HK-2 (cell line): Measurements from ENCODE around the gene PRG2.
"Not testable (repeated sequence)": the region's sequence is repeated elsewhere in the genome, so short reads cannot be mapped to it uniquely, and the experiment has no call there.

ENCODE experiments used
- DNase-seq: peaks from one replicate; pipeline ENCODE4 v3.0.0-alpha.2; 2018; ENCODE audit not compliant: unreplicated experiment

PRG2 gene

GRCh38 chr11:57419146-57419545 lies 28.7 kb upstream of the PRG2 start:
- DNase-seq, result no peak

GRCh38 chr11:57418131-57418530 lies 27.7 kb upstream of the PRG2 start:
- no peak for DNase-seq

- DNase-seq, result no peak
Observed at GRCh38 chr11:57417056-57417455, 26.6 kb upstream of the PRG2 start.

GRCh38 chr11:57416436-57416835 lies 26.0 kb upstream of the PRG2 start:
- DNase-seq, result no peak

GRCh38 chr11:57414612-57415212 lies 24.3 kb upstream of the PRG2 start:
- DNase-seq, result no peak

- DNase-seq, result no peak
Observed at GRCh38 chr11:57413681-57414080, 23.2 kb upstream of the PRG2 start.

GRCh38 chr11:57410287-57410686 lies 19.8 kb upstream of the PRG2 start:
- DNase-seq, result no peak

GRCh38 chr11:57409321-57410100 lies 19.1 kb upstream of the PRG2 start:
- DNase-seq, result no peak

GRCh38 chr11:57408771-57409170 lies 18.3 kb upstream of the PRG2 start:
- DNase-seq, result no peak

- DNase-seq, result no peak
Observed at GRCh38 chr11:57407941-57408475, 17.6 kb upstream of the PRG2 start.

GRCh38 chr11:57407010-57407920 lies 16.8 kb upstream of the PRG2 start:
- DNase-seq, result no peak

GRCh38 chr11:57406337-57406904 lies 16.0 kb upstream of the PRG2 start:
- DNase-seq, result peak; percentile 52

GRCh38 chr11:57405271-57405860 lies 14.9 kb upstream of the PRG2 start:
- no peak for DNase-seq

- no peak for DNase-seq
Observed at GRCh38 chr11:57403802-57404147, 13.3 kb upstream of the PRG2 start.

- DNase-seq, result not testable (repeated sequence)
Observed at GRCh38 chr11:57403003-57403801, 12.8 kb upstream of the PRG2 start.

- no peak for DNase-seq
Observed at GRCh38 chr11:57402188-57403002, 11.9 kb upstream of the PRG2 start.

- DNase-seq, result no peak
Observed at GRCh38 chr11:57399972-57400578, 9.6 kb upstream of the PRG2 start.

- DNase-seq, result no peak
Observed at GRCh38 chr11:57399221-57399620, 8.8 kb upstream of the PRG2 start.

GRCh38 chr11:57397394-57397990 lies 7.0 kb upstream of the PRG2 start:
- no peak for DNase-seq
